ENCODE results near the gene NFIC.
"Not testable (repeated sequence)": the region's sequence is repeated elsewhere in the genome, so short reads cannot be mapped to it uniquely, and the experiment has no call there.

DNA sequence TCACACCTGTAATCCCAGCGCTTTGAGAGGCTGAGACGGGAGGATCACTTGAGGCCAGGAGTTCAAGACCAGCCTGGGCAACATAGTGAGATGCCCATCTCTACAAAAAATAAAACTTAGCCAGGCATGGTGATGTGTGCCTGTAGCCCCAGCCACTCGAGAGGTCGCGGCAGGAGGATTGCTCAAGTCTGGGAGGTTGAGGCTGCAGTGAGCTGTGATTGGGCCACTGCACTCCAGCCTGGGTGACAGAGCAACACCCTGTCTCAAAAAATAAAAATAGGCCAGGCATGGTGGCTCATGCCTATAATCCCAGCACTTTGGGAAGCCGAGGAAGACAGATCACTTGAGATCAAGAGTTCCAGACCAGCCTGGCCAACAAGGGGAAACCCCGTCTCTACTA lies 32.9 kb downstream of the NFIC start:
- TF ChIP-seq, protein P1, sequence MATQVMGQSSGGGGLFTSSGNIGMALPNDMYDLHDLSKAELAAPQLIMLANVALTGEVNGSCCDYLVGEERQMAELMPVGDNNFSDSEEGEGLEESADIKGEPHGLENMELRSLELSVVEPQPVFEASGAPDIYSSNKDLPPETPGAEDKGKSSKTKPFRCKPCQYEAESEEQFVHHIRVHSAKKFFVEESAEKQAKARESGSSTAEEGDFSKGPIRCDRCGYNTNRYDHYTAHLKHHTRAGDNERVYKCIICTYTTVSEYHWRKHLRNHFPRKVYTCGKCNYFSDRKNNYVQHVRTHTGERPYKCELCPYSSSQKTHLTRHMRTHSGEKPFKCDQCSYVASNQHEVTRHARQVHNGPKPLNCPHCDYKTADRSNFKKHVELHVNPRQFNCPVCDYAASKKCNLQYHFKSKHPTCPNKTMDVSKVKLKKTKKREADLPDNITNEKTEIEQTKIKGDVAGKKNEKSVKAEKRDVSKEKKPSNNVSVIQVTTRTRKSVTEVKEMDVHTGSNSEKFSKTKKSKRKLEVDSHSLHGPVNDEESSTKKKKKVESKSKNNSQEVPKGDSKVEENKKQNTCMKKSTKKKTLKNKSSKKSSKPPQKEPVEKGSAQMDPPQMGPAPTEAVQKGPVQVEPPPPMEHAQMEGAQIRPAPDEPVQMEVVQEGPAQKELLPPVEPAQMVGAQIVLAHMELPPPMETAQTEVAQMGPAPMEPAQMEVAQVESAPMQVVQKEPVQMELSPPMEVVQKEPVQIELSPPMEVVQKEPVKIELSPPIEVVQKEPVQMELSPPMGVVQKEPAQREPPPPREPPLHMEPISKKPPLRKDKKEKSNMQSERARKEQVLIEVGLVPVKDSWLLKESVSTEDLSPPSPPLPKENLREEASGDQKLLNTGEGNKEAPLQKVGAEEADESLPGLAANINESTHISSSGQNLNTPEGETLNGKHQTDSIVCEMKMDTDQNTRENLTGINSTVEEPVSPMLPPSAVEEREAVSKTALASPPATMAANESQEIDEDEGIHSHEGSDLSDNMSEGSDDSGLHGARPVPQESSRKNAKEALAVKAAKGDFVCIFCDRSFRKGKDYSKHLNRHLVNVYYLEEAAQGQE (IDR thresholded peaks at IDR 0.05), result not testable (repeated sequence)
- TF ChIP-seq RAD21 (conservative IDR thresholded peaks at IDR 0.05 in 1 of 2, IDR thresholded peaks at IDR 0.05 in 1 of 2); POLR2A (IDR thresholded peaks at IDR 0.05; ENCODE audit: low read length); TP53 (CRISPR knock-in tag; IDR thresholded peaks at IDR 0.05); FOSL2 (IDR thresholded peaks at IDR 0.05); FOSL2 (CRISPR knock-in tag; IDR thresholded peaks at IDR 0.05); EP300 (IDR thresholded peaks at IDR 0.05); POLR2AphosphoS2 (conservative IDR thresholded peaks at IDR 0.05; ENCODE audit: low read length); CHD4 (IDR thresholded peaks at IDR 0.05; ENCODE audit: borderline replicate concordance); MAZ (IDR thresholded peaks at IDR 0.05; ENCODE audit: borderline replicate concordance, low read depth, low read length): not testable (repeated sequence)
- TF ChIP-seq, protein P2, sequence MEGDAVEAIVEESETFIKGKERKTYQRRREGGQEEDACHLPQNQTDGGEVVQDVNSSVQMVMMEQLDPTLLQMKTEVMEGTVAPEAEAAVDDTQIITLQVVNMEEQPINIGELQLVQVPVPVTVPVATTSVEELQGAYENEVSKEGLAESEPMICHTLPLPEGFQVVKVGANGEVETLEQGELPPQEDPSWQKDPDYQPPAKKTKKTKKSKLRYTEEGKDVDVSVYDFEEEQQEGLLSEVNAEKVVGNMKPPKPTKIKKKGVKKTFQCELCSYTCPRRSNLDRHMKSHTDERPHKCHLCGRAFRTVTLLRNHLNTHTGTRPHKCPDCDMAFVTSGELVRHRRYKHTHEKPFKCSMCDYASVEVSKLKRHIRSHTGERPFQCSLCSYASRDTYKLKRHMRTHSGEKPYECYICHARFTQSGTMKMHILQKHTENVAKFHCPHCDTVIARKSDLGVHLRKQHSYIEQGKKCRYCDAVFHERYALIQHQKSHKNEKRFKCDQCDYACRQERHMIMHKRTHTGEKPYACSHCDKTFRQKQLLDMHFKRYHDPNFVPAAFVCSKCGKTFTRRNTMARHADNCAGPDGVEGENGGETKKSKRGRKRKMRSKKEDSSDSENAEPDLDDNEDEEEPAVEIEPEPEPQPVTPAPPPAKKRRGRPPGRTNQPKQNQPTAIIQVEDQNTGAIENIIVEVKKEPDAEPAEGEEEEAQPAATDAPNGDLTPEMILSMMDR (IDR thresholded peaks at IDR 0.05), result not testable (repeated sequence)
- TF ChIP-seq, protein P3, sequence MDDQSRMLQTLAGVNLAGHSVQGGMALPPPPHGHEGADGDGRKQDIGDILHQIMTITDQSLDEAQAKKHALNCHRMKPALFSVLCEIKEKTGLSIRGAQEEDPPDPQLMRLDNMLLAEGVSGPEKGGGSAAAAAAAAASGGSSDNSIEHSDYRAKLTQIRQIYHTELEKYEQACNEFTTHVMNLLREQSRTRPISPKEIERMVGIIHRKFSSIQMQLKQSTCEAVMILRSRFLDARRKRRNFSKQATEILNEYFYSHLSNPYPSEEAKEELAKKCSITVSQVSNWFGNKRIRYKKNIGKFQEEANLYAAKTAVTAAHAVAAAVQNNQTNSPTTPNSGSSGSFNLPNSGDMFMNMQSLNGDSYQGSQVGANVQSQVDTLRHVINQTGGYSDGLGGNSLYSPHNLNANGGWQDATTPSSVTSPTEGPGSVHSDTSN (IDR thresholded peaks at IDR 0.05), result not testable (repeated sequence)

All from A549 (cell line).